RPMI7951 (cell line): ENCODE data around the gene CNPY3. TPM values are rescaled to one million over a fixed set of nuclear protein-coding genes. Genes with fewer than 3 reads are reported as not detected.
A peak's percentile ranks its signal among the peaks of the same experiment; 100 is the strongest.
"Not testable (repeated sequence)": the region's sequence is repeated elsewhere in the genome, so short reads cannot be mapped to it uniquely, and the experiment has no call there.

Source experiments
- DNase-seq: peaks from one replicate; pipeline ENCODE4 v3.0.0-alpha.2; 2012; ENCODE audit warnings: low read depth
- total RNA-seq: library from RNA; depleted of rRNA; stranded (reverse); fragments of >200 nt; shearing (Covaris generic); gene quantifications from 2 replicates; pipeline ENCODE4 v1.2.3, GENCODE V29; 2014

The CNPY3 gene
- total RNA-seq, 1 experiment from 2014 or later: 70.0 TPM

- DNase-seq: no peak
These were observed 13.5 kb upstream of the CNPY3 start, which contains the start of gene PTCRA for GRCh38 chr6:42915732-42916131. TSS of gene PTCRA (plus strand) at chr6:42916053. CDS start at chr6:42916070, 17 bp downstream.

GRCh38 chr6:42916288-42916687 is 13.0 kb upstream of the CNPY3 start:
- no peak for DNase-seq

- DNase-seq: no peak
These were observed 7.5 kb upstream of the CNPY3 start for GRCh38 chr6:42921801-42922200.

- DNase-seq: peak; percentile 8
These were observed 5.6 kb upstream of the CNPY3 start for GRCh38 chr6:42923666-42924065.

GRCh38 chr6:42925248-42925857 is 3.9 kb upstream of the CNPY3 start:
- DNase-seq: no peak

- peak; percentile 75 for DNase-seq
These were observed 611 bp downstream of the CNPY3 start for GRCh38 chr6:42929821-42930360.

GRCh38 chr6:42932412-42932811 is 3.1 kb downstream of the CNPY3 start:
- no peak for DNase-seq

- no peak for DNase-seq
These were observed 3.9 kb downstream of the CNPY3 start for GRCh38 chr6:42933205-42933604.

GRCh38 chr6:42935322-42935721 is 6.0 kb downstream of the CNPY3 start:
- DNase-seq: no peak

GRCh38 chr6:42936398-42936797 is 7.1 kb downstream of the CNPY3 start:
- no peak for DNase-seq

- DNase-seq: no peak
These were observed 8.5 kb downstream of the CNPY3 start for GRCh38 chr6:42937548-42938427.

- DNase-seq: no peak
These were observed 9.1 kb downstream of the CNPY3 start for GRCh38 chr6:42938428-42938796.

GRCh38 chr6:42938987-42939809 is 9.9 kb downstream of the CNPY3 start:
- no peak for DNase-seq

- no peak for DNase-seq
These were observed 10.5 kb downstream of the CNPY3 start for GRCh38 chr6:42939810-42940167.

GRCh38 chr6:42940493-42941045 is 11.3 kb downstream of the CNPY3 start:
- DNase-seq: no peak

GRCh38 chr6:42941356-42941755 is 12.1 kb downstream of the CNPY3 start:
- not testable (repeated sequence) for DNase-seq

- no peak for DNase-seq
These were observed 13.2 kb downstream of the CNPY3 start for GRCh38 chr6:42942444-42942843.

GRCh38 chr6:42947950-42948349 is 18.7 kb downstream of the CNPY3 start:
- DNase-seq: no peak

GRCh38 chr6:42952389-42952788 is 23.1 kb downstream of the CNPY3 start:
- no peak for DNase-seq

GRCh38 chr6:42954405-42954804 is 25.1 kb downstream of the CNPY3 start:
- DNase-seq: not testable (repeated sequence)

GRCh38 chr6:42958125-42958524 is 28.8 kb downstream of the CNPY3 start:
- DNase-seq: no peak

- no peak for DNase-seq
These were observed 30.6 kb downstream of the CNPY3 start for GRCh38 chr6:42959917-42960242.
